DND-41 (cell line): Measurements from ENCODE around the gene ITGA7.

Experiments
- EZH2 ChIP-seq: IDR thresholded peaks from 3 replicates; pipeline ENCODE4 v1.6.1; 2012; ENCODE audit warnings: borderline replicate concordance, low read depth, mild to moderate bottlenecking, moderate library complexity, low read length, inconsistent platforms; ENCODE audit not compliant: severe bottlenecking
- TF ChIP-seq, protein P1 (sequence below): IDR thresholded peaks from 2 replicates; pipeline ENCODE4 v1.5.1; 2012; ENCODE audit warnings: borderline replicate concordance, low read length, moderate library complexity, mild to moderate bottlenecking; ENCODE audit not compliant: poor library complexity, severe bottlenecking; ENCODE audit errors: extremely low read depth

DNA sequence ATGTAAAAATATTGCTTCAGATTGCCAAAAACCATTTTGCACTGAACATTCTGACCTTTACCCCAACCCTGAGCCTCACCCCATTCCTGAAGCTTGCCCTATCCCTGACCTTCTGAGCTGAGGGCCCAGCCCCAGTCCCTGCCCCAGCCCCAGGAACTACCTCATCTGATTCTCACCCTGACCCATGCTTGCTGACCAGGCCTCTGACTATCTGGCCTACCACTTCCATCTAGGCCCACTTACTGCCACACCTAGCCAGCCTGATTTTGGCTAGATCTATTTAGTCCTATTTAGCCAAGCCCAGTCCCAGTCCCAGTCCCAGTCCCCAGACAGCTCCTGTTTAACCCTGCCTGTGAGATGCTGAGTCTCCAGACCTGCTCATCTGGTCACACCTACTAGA, 37.4 kb downstream of the ITGA7 start:
- TF ChIP-seq, protein P1, sequence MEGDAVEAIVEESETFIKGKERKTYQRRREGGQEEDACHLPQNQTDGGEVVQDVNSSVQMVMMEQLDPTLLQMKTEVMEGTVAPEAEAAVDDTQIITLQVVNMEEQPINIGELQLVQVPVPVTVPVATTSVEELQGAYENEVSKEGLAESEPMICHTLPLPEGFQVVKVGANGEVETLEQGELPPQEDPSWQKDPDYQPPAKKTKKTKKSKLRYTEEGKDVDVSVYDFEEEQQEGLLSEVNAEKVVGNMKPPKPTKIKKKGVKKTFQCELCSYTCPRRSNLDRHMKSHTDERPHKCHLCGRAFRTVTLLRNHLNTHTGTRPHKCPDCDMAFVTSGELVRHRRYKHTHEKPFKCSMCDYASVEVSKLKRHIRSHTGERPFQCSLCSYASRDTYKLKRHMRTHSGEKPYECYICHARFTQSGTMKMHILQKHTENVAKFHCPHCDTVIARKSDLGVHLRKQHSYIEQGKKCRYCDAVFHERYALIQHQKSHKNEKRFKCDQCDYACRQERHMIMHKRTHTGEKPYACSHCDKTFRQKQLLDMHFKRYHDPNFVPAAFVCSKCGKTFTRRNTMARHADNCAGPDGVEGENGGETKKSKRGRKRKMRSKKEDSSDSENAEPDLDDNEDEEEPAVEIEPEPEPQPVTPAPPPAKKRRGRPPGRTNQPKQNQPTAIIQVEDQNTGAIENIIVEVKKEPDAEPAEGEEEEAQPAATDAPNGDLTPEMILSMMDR = no peak
- TF ChIP-seq EZH2 = no peak
